Urinary bladder (tissue), 4 donors: ENCODE measurements around the gene ZNF580. TPM values are rescaled to one million over a fixed set of nuclear protein-coding genes. Genes with fewer than 3 reads are reported as not detected.

ENCODE experiments used
- DNase-seq: peaks from one replicate; pipeline ENCODE4 v3.0.0-alpha.2; 2015; ENCODE audit errors: extremely low spot score
- H3K27ac ChIP-seq: one replicate; pipeline ENCODE4 v1.5.1; 2013; ENCODE audit warnings: low read depth, mild to moderate bottlenecking, moderate library complexity
- H3K36me3 ChIP-seq: one replicate; pipeline ENCODE4 v1.6.1; 2013; ENCODE audit warnings: mild to moderate bottlenecking, moderate library complexity; ENCODE audit not compliant: insufficient read depth
- H3K4me1 ChIP-seq: one replicate; pipeline ENCODE4 v1.6.1; 2013; ENCODE audit warnings: mild to moderate bottlenecking, moderate library complexity; ENCODE audit not compliant: insufficient read depth
- H3K4me3 ChIP-seq: one replicate; pipeline ENCODE4 v1.5.1; 2013; ENCODE audit warnings: low read depth, low read length
- WGBS: extraction: QIAGEN DNeasy Blood & Tissue Kit; methylation state at CpG from one replicate; pipeline ENCODE4 v1.1.7; 2013; 5-methylcytosine and 5-hydroxymethylcytosine counted together
- polyA plus RNA-seq: library from polyadenylated mRNA; stranded (reverse); fragments of 200-250 nt; gene quantifications from one replicate; pipeline ENCODE4 v1.2.3, GENCODE V29; 2013
- total RNA-seq: library from RNA; depleted of rRNA; stranded (reverse); fragments of >200 nt; gene quantifications from one replicate; pipeline ENCODE4 v1.2.3, GENCODE V29; 2014
- donor health status: healthy with polysubstance abuse.
- donor health status: healthy.

Gene ZNF580
- total and polyA plus RNA-seq, 2 donors = 4.1 to 49.0 TPM

DNA sequence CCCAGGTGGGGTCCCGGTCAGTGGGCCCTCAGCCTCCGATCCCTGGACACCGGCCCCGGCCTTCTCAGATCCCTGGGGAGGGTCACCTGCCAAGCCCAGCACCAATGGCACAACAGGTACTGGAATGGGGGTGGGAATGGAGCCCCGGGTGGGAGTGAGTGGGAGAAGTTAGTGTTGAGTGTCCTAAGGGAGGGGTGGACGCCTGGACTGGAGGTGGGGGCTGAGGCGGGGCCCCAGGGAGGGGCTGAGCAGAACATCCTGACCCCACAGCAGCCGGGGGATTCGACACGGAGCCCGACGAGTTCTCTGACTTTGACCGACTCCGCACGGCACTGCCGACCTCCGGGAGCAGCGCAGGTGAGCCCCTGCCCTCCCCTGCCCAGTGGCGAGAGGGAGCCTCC, 51.9 kb downstream of the ZNF580 start:
- Histone ChIP-seq H3K27ac (no peak overlapping the region), H3K36me3 (peaks cover 9% of the 10 kb centered on the region), H3K4me1 (no peaks in the 10 kb centered on the region), H3K4me3 (no peak overlapping the region)
- DNase-seq = no peak
- WGBS = 89% methylated on average over 19 of the region's 19 CpGs

Other genes with a start within 250 kb of the ZNF580 start
- gene UBE2S, start 233.2 kb upstream of the ZNF580 start, total RNA-seq = 29.9 TPM
- gene UBE2S, start 233.2 kb upstream of the ZNF580 start, polyA plus RNA-seq = 17.5 TPM
- 0.16 TPM for gene SHISA7, start 197.7 kb upstream of the ZNF580 start, total RNA-seq
- gene SHISA7, start 197.7 kb upstream of the ZNF580 start, polyA plus RNA-seq = 0.05 TPM
- gene ISOC2, start 179.4 kb upstream of the ZNF580 start, total RNA-seq = 35.1 TPM
- 94.1 TPM for gene ISOC2, start 179.4 kb upstream of the ZNF580 start, polyA plus RNA-seq
- gene C19orf85, start 176.3 kb upstream of the ZNF580 start, total RNA-seq = not detected
- 0.51 TPM for gene C19orf85, start 176.3 kb upstream of the ZNF580 start, polyA plus RNA-seq
- 0.79 TPM for gene ZNF628, start 164.4 kb upstream of the ZNF580 start, total RNA-seq
- gene ZNF628, start 164.4 kb upstream of the ZNF580 start, polyA plus RNA-seq = 11.9 TPM
- gene NAT14, start 155.8 kb upstream of the ZNF580 start, total RNA-seq = 7.1 TPM
- gene NAT14, start 155.8 kb upstream of the ZNF580 start, polyA plus RNA-seq = 27.0 TPM
- gene SSC5D, start 152.6 kb upstream of the ZNF580 start, total RNA-seq = 24.4 TPM
- gene SSC5D, start 152.6 kb upstream of the ZNF580 start, polyA plus RNA-seq = 24.4 TPM
- not detected for gene SBK2, start 103.9 kb upstream of the ZNF580 start, total RNA-seq
- gene SBK2, start 103.9 kb upstream of the ZNF580 start, polyA plus RNA-seq = not detected
- gene SBK3, start 95.5 kb upstream of the ZNF580 start, total RNA-seq = not detected
- gene SBK3, start 95.5 kb upstream of the ZNF580 start, polyA plus RNA-seq = 0.72 TPM
- 1.6 TPM for gene ZNF579, start 60.2 kb upstream of the ZNF580 start, total RNA-seq
- 10.8 TPM for gene ZNF579, start 60.2 kb upstream of the ZNF580 start, polyA plus RNA-seq
- 2.3 TPM for gene FIZ1, start 41.5 kb upstream of the ZNF580 start, total RNA-seq
- gene FIZ1, start 41.5 kb upstream of the ZNF580 start, polyA plus RNA-seq = 11.1 TPM
- gene ZNF524, start 40.7 kb upstream of the ZNF580 start, total RNA-seq = 5.7 TPM
- 30.9 TPM for gene ZNF524, start 40.7 kb upstream of the ZNF580 start, polyA plus RNA-seq
- gene ZNF865, start 35.4 kb upstream of the ZNF580 start, total RNA-seq = 2.1 TPM
- 13.7 TPM for gene ZNF865, start 35.4 kb upstream of the ZNF580 start, polyA plus RNA-seq
- 4.7 TPM for gene ZNF784, start 16.4 kb upstream of the ZNF580 start, total RNA-seq
- gene ZNF784, start 16.4 kb upstream of the ZNF580 start, polyA plus RNA-seq = 9.7 TPM
- gene ZNF581, start 2.6 kb downstream of the ZNF580 start, total RNA-seq = 6.5 TPM
- gene ZNF581, start 2.6 kb downstream of the ZNF580 start, polyA plus RNA-seq = 21.8 TPM
- 4.1 TPM for gene CCDC106, start 7.2 kb downstream of the ZNF580 start, total RNA-seq
- 17.7 TPM for gene CCDC106, start 7.2 kb downstream of the ZNF580 start, polyA plus RNA-seq
- gene U2AF2, start 14.0 kb downstream of the ZNF580 start, total RNA-seq = 44.6 TPM
- 129 TPM for gene U2AF2, start 14.0 kb downstream of the ZNF580 start, polyA plus RNA-seq
- gene EPN1, start 34.2 kb downstream of the ZNF580 start, total RNA-seq = 23.4 TPM
- 106 TPM for gene EPN1, start 34.2 kb downstream of the ZNF580 start, polyA plus RNA-seq
- gene NLRP9, start 97.4 kb downstream of the ZNF580 start, total RNA-seq = not detected
- gene NLRP9, start 97.4 kb downstream of the ZNF580 start, polyA plus RNA-seq = not detected
- gene RFPL4A, start 118.1 kb downstream of the ZNF580 start, total RNA-seq = 0.58 TPM
- gene RFPL4A, start 118.1 kb downstream of the ZNF580 start, polyA plus RNA-seq = not detected
- gene RFPL4AL1, start 128.1 kb downstream of the ZNF580 start, total RNA-seq = not detected
- gene RFPL4AL1, start 128.1 kb downstream of the ZNF580 start, polyA plus RNA-seq = not detected
- not detected for gene NLRP11, start 191.0 kb downstream of the ZNF580 start, total RNA-seq
- not detected for gene NLRP11, start 191.0 kb downstream of the ZNF580 start, polyA plus RNA-seq
- not detected for gene NLRP4, start 195.5 kb downstream of the ZNF580 start, total RNA-seq
- not detected for gene NLRP4, start 195.5 kb downstream of the ZNF580 start, polyA plus RNA-seq